Activated T-cell treated with anti-CD3 and anti-CD28 coated beads for 4 hours (primary cell): ENCODE measurements around the gene TRABD.

Experiments used
- DNase-seq: peaks from one replicate; pipeline ENCODE4 v3.0.0-alpha.2; 2020

The TRABD gene

GRCh38 chr22:50246242-50247175 is 60.8 kb downstream of the TRABD start:
- no peak for DNase-seq

GRCh38 chr22:50247748-50248147 is 62.0 kb downstream of the TRABD start:
- DNase-seq, result no peak

DNA sequence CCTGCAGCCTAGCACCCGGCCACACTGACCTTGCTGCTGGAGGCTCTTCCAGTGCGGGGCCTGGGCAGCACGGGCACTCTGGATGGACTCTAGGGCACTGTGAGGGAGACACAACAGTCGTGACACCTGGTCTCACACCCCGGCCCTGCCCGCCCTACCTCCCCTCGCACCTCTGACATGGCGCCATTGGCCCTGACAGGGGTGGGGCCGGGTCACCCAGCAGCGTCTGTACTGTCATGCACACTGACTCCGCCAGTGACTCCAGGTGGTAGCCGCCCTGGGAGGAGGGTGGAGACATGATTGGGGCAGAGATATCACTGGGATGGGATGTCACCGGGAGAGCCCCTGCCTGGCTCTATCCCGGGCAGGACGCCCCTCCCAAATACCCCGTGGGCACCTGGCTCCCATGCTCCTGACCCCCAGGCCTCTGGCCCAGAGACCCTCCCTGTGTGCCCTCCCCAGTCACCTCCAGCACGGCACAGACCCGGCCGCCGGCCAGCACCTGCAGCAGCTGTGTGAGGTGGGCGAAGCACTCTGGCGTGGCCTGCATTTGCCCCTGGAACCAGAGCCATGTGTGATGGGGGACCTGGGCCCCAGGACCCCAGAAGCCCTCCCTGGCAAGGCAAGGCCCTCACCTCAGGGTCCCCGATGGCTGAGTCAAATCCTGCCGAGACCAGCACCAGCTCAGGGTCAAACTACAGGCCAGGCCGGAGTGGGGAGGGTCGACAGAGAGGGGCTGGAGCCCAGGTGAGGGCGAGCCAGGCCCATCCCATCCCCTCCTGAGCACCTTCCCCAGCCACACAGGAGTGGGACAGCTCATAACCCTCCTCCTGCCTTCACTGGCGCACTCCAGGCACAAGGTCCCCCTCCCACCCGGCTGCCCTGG is 62.7 kb downstream of the TRABD start:
- DNase-seq, result no peak
